IPS-18c (cell line): ENCODE results near the gene C12orf56.
"Not testable (repeated sequence)": the region's sequence is repeated elsewhere in the genome, so short reads cannot be mapped to it uniquely, and the experiment has no call there.

ENCODE experiments used
- H3K4me3 ChIP-seq: 2 replicates; pipeline ENCODE4 v1.7.0; 2013; ENCODE audit warnings: low read depth, mild to moderate bottlenecking, low read length, moderate library complexity; ENCODE audit not compliant: insufficient read depth
- H3K9me3 ChIP-seq: one replicate; pipeline ENCODE4 v1.6.1; 2013; ENCODE audit warnings: mild to moderate bottlenecking, low read length, moderate library complexity; ENCODE audit not compliant: control insufficient read depth, insufficient read depth

The C12orf56 gene

DNA sequence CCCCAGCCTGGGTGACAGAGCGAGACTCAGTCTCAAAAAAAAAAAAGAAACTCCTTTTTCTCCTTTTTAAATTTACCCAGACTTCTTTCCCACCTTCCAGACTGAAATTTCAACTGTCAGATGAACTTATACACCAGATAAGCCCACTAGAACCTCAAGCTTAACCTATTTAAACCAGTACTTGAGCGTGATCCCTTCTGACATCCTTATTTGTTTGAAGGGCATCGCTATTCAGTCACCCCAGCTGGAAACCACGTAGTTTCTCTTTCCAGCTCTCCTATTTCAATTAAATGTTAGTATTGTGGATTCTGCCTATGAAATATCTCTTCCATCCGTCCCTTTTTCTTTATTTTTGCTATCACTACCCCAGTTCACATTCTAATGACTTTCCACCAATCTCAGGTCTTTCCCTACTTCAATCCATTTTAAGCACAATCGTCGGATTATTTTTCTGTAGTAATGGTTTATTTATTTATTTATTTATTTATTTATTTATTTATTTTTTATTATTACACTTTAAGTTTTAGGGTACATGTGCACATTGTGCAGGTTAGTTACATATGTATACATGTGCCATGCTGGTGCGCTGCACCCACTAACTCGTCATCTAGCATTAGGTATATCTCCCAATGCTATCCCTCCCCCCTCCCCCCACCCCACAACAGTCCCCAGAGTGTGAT lies 61.4 kb downstream of the C12orf56 start:
- H3K9me3 ChIP-seq, H3K4me3 ChIP-seq: not testable (repeated sequence)

DNA sequence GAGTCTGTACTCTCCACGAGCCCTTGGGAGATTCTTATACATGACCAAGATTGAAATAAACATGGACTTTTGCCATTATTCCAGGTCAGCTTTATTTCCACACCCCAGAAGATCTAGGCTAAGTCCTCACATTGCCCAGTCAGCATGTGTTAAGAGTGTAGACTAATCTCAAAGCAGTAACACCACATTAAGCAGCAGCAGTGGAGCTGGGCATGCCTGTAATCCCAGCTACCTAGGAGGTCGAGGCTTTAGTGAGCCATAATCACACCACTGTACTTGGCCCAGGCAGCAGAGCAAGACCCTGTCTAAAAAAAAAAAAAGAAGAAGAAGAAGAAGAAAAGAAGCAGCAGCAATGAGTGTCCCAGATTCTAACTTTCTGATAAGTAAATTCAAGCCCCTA lies 65.5 kb downstream of the C12orf56 start:
- no peak overlapping the region for H3K4me3 ChIP-seq

DNA sequence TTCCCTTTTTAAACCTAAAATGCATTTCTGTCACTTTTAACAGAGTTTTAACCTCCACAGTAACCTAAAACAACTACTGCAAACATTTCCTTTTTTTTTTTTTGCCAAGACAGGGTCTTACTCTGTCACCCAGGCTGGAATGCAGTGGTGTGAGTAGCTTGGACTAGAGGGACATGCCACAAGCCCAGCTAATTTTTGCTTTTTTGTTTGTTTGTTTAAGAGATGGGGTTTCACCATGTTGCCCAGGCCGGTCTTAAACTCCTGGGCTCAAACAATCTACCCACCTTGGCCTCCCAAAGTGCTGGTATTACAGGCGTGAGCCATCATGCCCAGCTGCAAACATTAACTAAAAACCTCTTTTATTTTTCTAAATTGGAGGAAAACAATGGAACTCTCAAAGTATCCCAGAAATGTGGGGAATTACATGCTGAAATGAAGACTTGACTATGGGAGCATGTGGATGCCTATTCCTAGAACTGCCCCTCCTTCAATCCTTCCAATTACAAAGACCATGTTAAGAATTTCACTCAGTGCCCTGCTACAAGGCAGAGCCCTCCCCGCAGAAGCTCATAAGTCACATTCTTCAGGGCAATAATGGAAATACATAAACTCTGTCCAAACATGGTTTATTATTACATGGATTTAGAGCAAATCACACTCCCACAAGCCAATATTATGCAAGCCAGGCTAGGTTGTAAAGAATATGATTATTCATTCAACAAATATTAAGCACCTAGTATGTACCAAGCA lies 66.9 kb downstream of the C12orf56 start:
- Histone ChIP-seq H3K9me3 (no peaks in the 10 kb centered on the region), H3K4me3 (no peak overlapping the region)

More for the DNA sequence above, 65.5 kb downstream of the C12orf56 start:
- no peaks in the 10 kb centered on the region for H3K9me3 ChIP-seq

DNA sequence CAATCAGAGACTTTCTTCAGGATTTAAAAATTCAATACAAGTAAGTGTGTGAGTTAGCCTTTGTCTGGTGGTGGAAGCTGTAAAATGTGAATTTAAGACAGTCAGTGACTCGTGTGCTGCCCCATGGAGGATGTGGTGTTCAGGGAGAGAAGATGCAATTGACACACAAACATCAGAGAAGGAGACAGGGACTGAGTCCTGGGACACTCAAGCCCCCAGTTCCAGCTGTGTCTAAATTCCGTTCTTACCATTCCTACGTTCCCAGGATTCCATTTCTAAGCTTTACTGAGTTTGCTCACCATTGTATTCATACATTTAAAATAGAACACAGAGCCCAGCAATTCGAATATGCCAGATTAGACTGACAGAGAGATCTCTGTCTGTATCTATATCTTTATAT lies 67.6 kb downstream of the C12orf56 start:
- no peaks in the 10 kb centered on the region for H3K9me3 ChIP-seq
- no peak overlapping the region for H3K4me3 ChIP-seq

DNA sequence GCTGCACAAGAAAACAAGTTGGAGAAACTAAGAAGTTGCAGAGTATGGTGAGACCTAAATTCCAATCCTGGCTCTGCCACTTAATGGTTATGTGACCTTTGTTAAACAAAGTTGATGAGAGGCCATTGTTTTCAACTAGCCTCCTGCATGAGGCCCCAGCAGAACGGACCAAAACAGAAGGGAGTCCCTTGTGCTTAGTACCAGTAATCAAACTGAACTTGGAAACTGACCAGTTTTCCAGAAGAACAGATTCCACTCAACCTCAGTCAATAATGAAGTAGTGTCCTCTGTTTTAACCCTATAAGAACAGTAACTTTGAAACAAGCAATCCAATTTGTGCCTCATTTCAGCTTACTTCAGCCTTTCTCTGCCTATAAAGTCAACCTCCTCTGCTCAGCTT lies 69.9 kb downstream of the C12orf56 start:
- no peaks in the 10 kb centered on the region for H3K9me3 ChIP-seq

DNA sequence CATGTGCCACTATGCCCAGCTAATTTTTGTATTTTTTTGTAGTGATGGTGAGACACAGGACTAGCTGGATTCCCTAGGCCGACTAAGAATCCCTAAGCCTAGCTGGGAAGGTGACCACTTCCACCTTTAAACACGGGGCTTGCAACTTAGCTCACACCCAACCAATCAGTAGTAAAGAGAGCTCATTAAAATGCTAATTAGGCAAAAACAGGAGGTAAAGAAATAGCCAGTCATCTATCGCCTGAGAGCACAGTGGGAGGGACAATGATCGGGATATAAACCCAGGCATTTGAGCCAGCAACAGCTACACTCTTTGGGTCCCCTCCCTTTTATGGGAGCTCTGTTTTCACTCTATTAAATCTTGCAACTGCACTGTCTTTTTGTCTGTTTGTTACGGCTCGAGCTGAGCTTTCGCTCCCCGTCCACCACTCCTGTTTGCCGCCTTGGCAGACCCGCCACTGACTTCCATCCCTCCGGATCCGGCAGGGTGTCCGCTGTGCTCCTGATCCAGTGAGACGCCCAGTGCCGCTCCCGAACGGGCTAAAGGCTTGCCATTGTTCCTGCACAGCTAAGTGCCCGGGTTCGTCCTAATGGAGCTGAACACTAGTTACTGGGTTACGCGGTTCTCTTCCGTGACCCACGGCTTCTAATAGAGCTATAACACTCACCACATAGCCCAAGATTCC lies 70.9 kb downstream of the C12orf56 start:
- not testable (repeated sequence) for H3K4me3 ChIP-seq, H3K9me3 ChIP-seq

More for the DNA sequence above, 69.9 kb downstream of the C12orf56 start:
- no peak overlapping the region for H3K4me3 ChIP-seq

DNA sequence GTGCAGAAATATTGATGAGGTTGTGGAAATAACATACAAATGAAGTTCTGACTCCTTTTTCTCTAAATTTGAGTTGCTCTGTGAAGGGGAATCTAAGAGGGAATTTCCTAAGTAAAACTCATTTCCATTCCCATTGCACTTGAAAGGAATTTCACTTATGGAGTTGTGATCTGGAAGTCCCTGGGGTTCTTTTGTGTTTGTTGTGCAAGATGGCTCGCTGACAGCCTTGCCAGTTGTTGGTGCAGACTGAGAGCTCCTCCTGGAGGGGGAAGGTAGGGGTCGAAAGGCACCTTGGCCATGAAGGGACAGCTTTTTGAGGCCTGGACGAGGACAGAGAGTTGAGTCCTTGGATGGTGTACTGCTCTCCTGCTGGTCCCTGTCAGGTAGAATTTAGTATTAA lies 72.0 kb downstream of the C12orf56 start:
- Histone ChIP-seq H3K9me3 (no peaks in the 10 kb centered on the region), H3K4me3 (no peak overlapping the region)

DNA sequence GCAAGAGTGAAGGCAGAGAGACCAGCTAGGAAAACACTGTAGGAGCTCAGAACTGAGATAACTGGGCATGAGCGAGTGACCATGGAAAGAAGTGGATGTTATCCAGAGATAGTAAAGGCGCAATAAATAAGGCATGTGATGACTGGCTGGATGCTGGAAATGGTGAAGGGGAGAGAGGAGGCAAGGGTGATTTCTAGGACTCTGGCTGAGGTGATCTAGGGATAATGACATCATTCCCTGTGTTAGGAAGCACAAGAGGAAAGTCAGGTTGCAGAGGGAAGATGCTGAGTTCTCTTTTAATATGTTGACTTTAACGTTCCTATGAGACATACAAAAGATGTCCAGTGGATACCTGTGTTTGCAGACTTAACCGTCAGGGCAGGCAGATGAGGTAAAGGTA lies 78.7 kb downstream of the C12orf56 start:
- Histone ChIP-seq H3K9me3 (no peaks in the 10 kb centered on the region), H3K4me3 (no peak overlapping the region)

DNA sequence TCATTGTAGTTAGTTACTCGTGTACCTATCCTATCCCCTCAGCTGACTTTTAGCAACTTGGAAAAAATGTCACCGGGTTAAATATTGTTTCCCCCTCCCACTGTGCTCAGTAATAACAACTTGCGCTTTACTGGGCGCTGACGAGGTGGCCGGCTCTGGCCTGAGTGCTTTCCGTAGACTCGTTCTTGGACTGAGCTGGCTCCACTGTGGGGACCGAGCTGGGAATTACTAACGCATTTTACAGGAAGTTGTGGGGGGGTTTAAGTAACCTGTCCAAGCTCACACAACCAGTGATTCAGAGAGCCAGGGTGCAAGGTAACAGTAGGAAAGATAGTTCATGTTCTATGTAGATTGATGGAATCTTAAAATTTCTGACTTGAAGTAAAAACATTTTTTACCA lies 86.0 kb downstream of the C12orf56 start:
- no peak overlapping the region for H3K4me3 ChIP-seq

DNA sequence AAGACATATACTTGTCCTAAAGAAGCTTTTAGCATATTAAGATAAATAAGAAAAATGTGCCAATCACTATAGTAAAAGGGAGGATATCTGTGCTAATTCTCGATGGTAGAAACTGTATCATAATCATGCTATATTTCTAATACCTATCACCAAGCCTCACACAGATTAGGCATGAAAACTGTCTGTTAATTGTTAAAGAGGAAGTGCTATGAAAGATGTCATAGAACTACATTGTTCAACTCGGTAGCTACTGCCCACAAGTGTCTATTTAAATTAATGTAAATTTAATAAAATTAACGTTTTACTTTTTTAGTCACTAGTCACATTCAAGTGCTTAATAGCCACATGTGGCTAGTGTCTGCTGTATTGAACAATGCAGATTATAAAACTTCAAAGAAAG lies 90.9 kb downstream of the C12orf56 start:
- Histone ChIP-seq H3K9me3 (no peaks in the 10 kb centered on the region), H3K4me3 (no peak overlapping the region)

More for the DNA sequence above, 86.0 kb downstream of the C12orf56 start:
- H3K9me3 ChIP-seq = no peaks in the 10 kb centered on the region

DNA sequence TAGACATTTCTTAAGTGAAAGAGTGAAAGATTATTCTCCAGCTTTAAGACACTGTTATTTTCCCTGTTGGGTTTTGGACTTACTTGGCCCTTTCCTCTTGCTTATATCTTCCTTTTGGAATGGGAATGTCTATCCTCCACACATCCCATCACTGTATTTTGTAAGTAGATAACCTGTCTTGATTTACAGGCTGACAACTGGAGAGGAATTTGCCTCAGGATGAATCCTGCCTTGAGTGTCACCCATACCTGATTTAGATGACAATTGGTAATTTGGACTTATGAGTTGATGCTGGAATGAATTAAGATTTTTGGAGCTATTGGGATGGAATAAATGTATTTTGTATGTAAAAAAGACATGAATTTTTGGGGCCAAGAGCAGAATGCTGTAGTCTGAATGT lies 94.3 kb downstream of the C12orf56 start:
- H3K4me3 ChIP-seq = no peak overlapping the region
- H3K9me3 ChIP-seq = no peaks in the 10 kb centered on the region

DNA sequence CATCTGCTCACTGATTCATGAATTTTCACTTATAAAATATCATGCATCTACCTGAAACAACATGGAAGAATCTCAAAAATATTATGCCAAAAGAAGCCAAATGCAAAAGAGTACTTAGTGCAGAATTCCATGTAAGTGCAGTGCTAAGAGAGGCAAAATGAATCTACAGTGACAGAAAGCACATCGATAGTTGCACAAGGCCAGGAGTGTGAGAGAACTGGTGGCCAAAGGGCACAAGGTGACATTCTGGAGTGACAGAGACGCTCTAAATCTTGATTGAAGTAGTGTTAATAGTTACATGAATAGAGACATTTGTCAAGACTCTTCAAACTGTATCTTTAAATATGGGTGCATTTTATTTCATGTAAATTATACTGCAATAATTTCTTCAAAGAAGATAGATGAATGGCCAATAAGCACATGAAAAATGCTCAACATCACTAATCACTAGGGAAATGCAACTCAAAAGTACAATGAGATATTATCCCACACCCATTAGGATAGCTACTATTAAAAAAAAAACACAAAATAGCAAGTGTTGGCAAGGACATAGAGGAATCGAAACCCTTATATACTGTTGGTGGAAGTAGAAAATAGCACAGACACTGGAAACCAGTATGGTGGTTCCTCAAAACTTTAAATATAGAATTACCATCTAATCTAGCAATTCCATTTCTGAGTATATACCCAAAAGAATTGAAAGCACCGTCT lies 96.7 kb downstream of the C12orf56 start:
- Histone ChIP-seq H3K4me3 (no peak overlapping the region), H3K9me3 (no peaks in the 10 kb centered on the region)

DNA sequence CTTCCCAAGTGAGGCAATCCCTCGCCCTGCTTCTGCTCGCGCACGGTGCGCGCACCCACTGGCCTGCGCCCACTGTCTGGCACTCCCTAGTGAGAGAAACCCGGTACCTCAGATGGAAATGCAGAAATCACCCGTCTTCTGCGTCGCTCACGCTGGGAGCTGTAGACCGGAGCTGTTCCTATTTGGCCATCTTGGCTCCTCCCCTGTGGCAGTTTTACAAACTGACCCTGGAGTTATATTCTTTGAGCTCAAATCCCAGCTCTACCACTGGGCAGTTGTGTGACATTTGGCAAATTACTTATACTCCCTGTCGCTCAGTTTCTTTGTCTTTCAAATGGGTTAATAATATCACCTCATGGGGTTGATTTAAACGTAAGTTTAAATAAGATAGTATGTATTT lies 97.4 kb downstream of the C12orf56 start:
- not testable (repeated sequence) for H3K9me3 ChIP-seq, H3K4me3 ChIP-seq

DNA sequence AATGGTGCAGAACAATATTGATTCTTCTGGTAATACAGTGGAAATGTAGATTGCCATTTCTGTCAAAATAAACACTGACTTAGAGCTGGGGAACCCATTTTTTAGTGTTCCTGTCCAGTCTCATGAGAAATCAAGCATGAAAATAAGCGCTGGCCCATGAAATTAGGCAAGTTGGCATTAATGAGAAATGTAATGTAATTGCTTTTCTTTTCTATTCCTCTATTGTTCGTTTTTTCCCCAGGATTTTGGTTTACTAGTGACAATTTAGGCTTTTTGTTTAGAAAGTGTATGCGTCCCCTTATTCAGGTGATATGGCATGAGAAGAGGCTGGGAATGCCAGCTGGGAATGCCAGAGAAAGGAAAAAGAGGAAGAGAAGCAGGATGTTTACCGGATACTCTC lies 104.0 kb downstream of the C12orf56 start:
- Histone ChIP-seq H3K4me3 (no peak overlapping the region), H3K9me3 (no peaks in the 10 kb centered on the region)

DNA sequence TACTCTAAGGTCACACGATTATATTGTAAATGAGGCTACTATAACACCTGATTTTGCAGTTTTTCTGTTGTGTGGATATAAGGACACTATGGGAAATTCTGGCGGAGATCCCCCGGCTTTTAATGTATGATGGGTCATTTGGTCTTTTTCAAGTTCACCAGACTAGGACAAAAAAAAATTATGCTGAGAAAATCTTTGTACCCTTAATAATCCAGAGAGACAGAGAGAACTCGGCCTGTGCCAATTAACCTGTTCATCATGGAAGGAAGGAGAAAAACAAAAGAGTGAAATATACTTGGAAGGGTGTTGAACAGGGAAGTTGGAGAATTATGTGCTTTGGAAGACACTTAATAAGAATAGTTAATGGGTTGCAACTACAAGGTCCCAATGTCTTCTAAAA lies 106.3 kb downstream of the C12orf56 start:
- no peaks in the 10 kb centered on the region for H3K9me3 ChIP-seq

DNA sequence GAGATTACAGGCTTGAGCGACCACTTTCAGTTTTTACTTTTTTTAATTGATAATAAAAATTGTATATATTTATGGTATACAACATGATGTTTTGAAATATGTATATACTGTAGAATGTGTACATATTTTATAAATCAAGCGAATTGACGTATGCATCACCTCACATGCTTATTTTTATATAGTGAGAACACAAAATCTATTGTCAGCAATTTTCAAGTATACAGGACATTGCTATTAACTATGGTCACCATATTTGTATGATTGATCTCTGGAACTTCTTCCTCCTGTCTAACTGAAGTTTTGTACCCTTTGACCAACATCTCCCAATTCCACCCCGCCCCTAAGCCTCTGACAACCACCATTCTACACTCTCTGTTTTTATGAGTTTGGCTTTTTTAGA lies 112.1 kb downstream of the C12orf56 start:
- no peak overlapping the region for H3K4me3 ChIP-seq
- H3K9me3 ChIP-seq = no peaks in the 10 kb centered on the region

More for the DNA sequence above, 106.3 kb downstream of the C12orf56 start:
- H3K4me3 ChIP-seq = no peak overlapping the region

DNA sequence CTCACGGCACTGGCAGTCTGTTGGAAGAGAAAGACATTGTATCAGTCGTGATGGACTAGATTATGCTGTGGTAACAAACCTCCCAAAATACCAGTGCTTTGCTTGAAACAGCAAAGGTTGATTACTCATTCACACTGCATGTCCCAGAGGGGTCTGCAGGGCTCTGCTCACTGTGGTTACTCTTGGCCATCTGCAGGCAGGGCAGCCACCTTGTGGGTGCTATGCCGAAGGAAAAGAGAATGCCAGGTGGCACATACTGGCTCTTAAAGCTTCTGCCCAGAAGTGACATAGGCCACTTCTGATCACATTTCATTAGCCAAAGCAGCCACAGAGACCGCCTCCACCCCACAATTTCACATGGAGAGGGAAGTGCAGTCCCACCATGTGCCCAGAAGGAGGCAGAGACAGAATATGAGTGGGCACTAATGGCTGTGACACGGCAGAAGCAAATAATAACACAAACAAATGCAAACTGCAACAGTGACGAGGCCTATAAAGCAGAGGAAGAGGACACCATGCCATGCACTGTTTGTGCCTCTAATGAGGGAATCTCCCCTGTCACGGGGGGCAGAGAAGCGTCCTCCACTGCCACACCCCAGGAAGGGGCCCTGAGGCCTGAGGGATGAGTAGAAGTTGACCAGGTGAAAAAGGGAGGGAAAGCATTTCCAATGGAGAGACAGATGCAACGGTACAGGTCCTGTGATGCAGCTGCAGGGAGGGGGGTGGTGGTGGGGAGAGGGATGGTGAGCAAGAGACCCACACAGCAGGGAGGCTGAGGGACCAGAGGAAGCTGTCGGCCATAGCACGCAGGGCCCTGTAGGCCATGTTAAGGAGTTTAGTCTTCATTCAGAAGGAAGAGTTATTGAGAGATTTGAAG lies 116.8 kb downstream of the C12orf56 start:
- H3K9me3 ChIP-seq = no peaks in the 10 kb centered on the region
- H3K4me3 ChIP-seq = peak overlapping the region; percentile 10; the same call in 1 of the 2 replicates
